Choroid plexus epithelial cell (primary cell): ENCODE measurements around the gene MYRF.
A peak's percentile ranks its signal among the peaks of the same experiment; 100 is the strongest.

ENCODE experiments used
- DNase-seq: peaks from one replicate; pipeline ENCODE4 v3.0.0-alpha.2; 2010; ENCODE audit warnings: low read depth
- H3K4me3 ChIP-seq: 2 replicates; pipeline ENCODE4 v1.5.1; 2011; ENCODE audit warnings: low read depth, mild to moderate bottlenecking, control low read depth, low read length, moderate library complexity
- TF ChIP-seq, protein P1 (sequence below): conservative IDR thresholded peaks from 2 replicates; pipeline ENCODE4 v1.5.1; 2011; ENCODE audit warnings: low read depth, mild to moderate bottlenecking, control low read depth, inconsistent platforms, low read length, moderate library complexity

MYRF gene

DNA sequence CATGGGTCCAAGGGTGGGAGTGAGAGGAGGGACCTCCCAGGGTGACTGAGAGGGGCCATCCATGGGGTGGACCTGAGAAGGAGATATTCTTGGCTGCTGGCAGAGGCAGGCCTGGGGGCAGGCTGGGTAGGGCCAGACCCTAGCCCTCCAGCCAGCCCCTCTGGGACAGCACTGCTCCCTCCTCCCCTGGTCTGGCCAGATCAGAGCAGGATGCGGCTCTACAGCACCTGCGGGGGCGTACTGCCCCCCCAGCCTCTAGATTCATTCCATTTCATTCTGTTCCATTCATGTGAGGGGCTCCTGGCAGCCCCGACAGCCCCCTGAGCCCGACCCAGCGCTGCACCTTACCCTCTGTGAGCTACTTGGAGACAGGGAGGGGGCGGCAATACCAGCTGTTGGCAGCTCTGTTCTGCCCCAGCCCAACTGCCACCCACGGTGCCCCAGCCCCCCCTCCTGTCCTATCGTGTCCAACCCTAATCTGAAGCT is 34.3 kb upstream of the MYRF start:
- H3K4me3 ChIP-seq, result peak overlapping the region; percentile 64
- TF ChIP-seq, protein P1, sequence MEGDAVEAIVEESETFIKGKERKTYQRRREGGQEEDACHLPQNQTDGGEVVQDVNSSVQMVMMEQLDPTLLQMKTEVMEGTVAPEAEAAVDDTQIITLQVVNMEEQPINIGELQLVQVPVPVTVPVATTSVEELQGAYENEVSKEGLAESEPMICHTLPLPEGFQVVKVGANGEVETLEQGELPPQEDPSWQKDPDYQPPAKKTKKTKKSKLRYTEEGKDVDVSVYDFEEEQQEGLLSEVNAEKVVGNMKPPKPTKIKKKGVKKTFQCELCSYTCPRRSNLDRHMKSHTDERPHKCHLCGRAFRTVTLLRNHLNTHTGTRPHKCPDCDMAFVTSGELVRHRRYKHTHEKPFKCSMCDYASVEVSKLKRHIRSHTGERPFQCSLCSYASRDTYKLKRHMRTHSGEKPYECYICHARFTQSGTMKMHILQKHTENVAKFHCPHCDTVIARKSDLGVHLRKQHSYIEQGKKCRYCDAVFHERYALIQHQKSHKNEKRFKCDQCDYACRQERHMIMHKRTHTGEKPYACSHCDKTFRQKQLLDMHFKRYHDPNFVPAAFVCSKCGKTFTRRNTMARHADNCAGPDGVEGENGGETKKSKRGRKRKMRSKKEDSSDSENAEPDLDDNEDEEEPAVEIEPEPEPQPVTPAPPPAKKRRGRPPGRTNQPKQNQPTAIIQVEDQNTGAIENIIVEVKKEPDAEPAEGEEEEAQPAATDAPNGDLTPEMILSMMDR, result no peak
- DNase-seq, result no peak

DNA sequence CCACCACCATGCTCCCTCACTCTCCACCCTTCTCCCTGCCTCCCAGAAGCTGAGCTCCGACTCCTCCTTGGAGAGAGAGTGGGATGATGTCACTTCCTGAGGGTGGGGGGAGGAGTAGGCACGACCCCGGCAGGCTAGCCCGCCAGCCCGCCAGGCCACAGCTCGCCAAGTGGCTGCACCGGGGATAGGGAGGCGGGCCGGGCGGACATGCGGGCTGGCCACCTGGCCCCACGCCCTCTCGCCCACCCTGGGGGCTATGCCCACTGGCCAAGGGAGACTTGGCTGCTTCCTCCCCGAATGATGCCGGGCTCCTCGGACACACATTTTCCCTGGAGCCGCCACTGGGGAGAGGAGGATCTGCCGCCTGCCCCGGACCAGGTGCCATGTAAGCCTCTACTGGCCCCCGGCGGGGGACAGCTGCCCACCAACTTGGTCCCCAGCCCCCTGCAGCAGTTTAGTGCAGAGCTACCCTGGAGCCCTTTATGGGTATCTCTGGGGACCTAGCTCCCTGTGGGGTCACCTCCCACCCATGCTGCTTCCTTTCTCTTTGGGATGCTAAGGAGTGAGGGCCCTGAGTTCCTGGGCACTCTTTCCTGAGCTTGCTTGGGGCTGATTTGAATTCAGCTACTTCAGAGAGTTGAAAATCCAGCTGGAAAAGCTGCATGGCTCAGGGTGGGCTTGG is 33.7 kb upstream of the MYRF start:
- DNase-seq, result peak; percentile 63
- TF ChIP-seq, protein P1, result no peak
- H3K4me3 ChIP-seq, result peak overlapping the region; percentile 64

DNA sequence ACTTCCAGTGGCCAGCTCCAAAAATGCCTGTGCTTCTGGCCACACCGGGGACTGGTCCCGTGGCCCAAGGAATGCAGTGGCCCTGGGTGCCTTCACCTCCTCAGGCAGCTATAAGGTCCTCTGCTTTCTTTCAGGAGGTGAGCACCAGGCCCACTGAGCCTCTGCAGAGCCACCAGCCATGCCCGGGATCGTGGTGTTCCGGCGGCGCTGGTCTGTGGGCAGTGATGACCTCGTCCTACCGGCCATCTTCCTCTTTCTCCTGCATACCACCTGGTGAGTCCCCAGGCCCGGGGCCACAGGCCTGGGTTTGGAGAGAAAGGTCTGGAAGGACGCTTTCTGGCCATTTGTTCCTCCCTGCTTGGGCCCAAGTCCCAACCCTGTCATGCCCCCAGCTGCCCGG is 32.5 kb upstream of the MYRF start:
- no peak for DNase-seq
- TF ChIP-seq, protein P1, result no peak
- H3K4me3 ChIP-seq, result no peak overlapping the region

DNA sequence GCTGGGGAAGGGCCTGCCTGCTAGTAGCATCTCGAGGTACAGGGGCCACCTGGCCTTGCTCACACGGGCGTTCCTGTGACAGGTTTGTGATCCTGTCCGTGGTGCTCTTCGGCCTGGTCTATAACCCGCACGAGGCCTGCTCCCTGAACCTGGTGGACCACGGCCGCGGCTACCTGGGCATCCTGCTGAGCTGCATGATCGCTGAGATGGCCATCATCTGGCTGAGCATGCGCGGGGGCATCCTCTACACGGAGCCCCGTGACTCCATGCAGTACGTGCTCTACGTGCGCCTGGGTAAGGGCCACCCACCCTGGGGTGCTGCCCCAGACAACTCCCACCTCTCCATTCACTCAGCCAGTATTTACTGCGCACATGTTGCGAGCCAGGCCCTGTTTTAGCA is 31.8 kb upstream of the MYRF start:
- no peak for DNase-seq
- TF ChIP-seq, protein P1, result no peak
- no peak overlapping the region for H3K4me3 ChIP-seq

DNA sequence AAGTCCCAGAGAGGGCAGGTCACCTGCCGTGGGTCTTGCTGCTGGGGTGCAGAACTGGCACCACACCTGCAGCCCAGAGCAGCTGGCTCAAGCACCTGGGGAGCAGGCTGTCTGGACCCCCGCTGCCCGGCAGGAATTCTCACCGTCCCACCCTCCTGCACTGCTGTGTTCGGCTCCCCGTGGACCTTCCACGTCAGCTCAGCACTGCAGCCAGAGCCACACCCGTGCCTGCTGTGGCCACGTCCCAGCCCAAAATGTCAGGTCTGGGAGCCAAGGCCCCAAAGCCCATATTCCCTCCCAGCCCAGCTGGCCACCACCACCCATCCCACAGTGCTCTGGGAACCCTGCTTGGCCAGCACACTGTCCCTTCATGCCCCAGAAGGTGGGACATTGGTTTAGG is 28.0 kb upstream of the MYRF start:
- TF ChIP-seq, protein P1, result no peak
- no peak for DNase-seq
- no peak overlapping the region for H3K4me3 ChIP-seq

DNA sequence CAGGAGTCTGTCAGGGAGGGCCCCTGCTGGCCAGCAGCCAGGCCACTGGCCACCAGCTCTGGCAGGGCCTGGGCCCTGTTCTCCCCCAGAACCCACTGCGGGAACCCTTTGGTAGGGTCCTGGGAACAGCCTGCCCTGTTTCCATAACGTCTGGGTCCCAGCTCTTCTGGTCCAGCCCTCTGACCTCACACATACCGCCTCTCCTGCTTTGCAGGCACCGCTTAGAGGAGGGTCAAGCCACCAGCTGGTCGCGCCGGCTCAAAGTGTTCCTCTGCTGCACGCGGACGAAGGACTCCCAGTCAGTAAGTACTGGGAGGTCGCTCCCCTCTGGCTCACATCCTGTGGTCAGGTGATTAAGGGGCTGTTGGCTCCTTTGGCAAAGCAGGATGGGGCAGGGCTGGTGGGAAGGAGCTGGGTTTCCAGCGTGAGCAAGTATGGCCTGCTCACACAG is 26.6 kb upstream of the MYRF start:
- TF ChIP-seq, protein P1, result no peak

DNA sequence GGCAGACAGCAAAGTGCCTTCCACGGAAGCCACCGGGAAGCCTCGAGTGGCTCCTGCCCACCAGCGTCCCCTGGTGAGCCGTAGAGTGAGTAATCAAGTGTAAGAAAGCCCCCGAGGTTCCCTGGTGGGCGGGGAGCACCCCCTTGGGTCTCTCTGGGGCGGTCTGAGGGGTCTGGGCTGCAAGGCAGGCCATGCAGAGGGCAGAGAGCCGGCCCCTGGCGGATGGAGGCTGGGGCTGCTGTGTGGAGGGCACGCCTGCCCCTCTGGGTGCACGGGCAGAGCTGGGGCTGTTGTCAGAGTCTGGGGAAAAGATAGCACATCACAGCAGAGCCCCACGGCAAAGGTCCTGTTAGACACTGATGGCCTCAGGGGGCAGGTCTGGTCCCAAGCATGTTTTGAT is 25.7 kb upstream of the MYRF start:
- TF ChIP-seq, protein P1, result no peak
- DNase-seq, result no peak
- no peak overlapping the region for H3K4me3 ChIP-seq

More for the DNA sequence above, 26.6 kb upstream of the MYRF start:
- no peak overlapping the region for H3K4me3 ChIP-seq
- DNase-seq, result peak; percentile 75
